ENCODE results near the gene UGT1A10. TPM values are rescaled to one million over a fixed set of nuclear protein-coding genes. Genes with fewer than 3 reads are reported as not detected.

The UGT1A10 gene
- total and polyA plus RNA-seq, 2 of the 13 experiments (the other 11 are each of a cell fraction or from before 2014, with no cell fraction given) = not detected

DNA sequence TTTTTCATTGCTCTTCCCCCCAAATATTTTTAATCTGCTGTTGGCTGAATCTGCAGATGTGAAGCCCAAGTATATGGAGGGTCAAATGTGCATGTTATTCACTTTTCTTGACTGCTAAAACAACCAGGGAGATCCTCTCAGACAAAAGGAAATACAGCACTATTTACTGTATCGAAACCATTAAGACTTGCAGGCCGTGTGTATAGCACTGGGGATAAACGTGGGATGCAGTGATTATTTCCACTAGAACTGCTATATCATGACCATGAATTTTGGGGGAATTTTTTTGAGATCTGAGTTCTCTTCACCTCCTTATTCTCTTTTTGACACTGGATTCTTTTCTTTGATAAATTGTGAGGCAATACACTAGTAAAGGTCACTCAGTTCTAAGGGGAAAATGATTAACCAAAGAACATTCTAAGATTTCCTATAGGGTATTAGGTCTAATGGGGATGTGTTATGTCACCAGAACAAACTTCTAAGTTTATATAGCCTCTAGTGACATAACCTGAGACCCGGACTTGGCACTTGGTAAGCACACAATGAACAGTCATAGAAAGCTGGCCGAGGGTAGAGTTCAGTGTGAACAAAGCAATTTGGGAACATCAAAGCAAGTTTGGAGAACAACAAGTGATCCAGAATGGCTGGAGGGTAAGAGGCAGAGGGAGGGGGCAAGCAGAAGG, 109.0 kb downstream of the UGT1A10 start (continued):
- peak; percentile 94 for TF ChIP-seq PHF21A (CRISPR knock-in tag; IDR thresholded peaks at IDR 0.05)
- TF ChIP-seq, protein P1, sequence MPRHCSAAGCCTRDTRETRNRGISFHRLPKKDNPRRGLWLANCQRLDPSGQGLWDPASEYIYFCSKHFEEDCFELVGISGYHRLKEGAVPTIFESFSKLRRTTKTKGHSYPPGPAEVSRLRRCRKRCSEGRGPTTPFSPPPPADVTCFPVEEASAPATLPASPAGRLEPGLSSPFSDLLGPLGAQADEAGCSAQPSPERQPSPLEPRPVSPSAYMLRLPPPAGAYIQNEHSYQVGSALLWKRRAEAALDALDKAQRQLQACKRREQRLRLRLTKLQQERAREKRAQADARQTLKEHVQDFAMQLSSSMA (CRISPR knock-in tag; IDR thresholded peaks at IDR 0.05) = no peak
- TF ChIP-seq ZNF709 (CRISPR knock-in tag; IDR thresholded peaks at IDR 0.05) = peak; percentile 65; the same call in 1 of the 2 replicates
- no peak for TF ChIP-seq ZNF7 (CRISPR knock-in tag; IDR thresholded peaks at IDR 0.05)
- no peak for TF ChIP-seq FOSL1 (CRISPR knock-in tag; IDR thresholded peaks at IDR 0.05; ENCODE audit: borderline replicate concordance)
- peak; percentile 87 for TF ChIP-seq SAP130 (CRISPR knock-in tag; IDR thresholded peaks at IDR 0.05; ENCODE audit: low read depth)
- TF ChIP-seq, protein P2, sequence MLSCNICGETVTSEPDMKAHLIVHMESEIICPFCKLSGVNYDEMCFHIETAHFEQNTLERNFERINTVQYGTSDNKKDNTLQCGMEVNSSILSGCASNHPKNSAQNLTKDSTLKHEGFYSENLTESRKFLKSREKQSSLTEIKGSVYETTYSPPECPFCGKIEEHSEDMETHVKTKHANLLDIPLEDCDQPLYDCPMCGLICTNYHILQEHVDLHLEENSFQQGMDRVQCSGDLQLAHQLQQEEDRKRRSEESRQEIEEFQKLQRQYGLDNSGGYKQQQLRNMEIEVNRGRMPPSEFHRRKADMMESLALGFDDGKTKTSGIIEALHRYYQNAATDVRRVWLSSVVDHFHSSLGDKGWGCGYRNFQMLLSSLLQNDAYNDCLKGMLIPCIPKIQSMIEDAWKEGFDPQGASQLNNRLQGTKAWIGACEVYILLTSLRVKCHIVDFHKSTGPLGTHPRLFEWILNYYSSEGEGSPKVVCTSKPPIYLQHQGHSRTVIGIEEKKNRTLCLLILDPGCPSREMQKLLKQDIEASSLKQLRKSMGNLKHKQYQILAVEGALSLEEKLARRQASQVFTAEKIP (CRISPR knock-in tag; IDR thresholded peaks at IDR 0.05; ENCODE audit: borderline replicate concordance) = no peak
- TF ChIP-seq, protein P3, sequence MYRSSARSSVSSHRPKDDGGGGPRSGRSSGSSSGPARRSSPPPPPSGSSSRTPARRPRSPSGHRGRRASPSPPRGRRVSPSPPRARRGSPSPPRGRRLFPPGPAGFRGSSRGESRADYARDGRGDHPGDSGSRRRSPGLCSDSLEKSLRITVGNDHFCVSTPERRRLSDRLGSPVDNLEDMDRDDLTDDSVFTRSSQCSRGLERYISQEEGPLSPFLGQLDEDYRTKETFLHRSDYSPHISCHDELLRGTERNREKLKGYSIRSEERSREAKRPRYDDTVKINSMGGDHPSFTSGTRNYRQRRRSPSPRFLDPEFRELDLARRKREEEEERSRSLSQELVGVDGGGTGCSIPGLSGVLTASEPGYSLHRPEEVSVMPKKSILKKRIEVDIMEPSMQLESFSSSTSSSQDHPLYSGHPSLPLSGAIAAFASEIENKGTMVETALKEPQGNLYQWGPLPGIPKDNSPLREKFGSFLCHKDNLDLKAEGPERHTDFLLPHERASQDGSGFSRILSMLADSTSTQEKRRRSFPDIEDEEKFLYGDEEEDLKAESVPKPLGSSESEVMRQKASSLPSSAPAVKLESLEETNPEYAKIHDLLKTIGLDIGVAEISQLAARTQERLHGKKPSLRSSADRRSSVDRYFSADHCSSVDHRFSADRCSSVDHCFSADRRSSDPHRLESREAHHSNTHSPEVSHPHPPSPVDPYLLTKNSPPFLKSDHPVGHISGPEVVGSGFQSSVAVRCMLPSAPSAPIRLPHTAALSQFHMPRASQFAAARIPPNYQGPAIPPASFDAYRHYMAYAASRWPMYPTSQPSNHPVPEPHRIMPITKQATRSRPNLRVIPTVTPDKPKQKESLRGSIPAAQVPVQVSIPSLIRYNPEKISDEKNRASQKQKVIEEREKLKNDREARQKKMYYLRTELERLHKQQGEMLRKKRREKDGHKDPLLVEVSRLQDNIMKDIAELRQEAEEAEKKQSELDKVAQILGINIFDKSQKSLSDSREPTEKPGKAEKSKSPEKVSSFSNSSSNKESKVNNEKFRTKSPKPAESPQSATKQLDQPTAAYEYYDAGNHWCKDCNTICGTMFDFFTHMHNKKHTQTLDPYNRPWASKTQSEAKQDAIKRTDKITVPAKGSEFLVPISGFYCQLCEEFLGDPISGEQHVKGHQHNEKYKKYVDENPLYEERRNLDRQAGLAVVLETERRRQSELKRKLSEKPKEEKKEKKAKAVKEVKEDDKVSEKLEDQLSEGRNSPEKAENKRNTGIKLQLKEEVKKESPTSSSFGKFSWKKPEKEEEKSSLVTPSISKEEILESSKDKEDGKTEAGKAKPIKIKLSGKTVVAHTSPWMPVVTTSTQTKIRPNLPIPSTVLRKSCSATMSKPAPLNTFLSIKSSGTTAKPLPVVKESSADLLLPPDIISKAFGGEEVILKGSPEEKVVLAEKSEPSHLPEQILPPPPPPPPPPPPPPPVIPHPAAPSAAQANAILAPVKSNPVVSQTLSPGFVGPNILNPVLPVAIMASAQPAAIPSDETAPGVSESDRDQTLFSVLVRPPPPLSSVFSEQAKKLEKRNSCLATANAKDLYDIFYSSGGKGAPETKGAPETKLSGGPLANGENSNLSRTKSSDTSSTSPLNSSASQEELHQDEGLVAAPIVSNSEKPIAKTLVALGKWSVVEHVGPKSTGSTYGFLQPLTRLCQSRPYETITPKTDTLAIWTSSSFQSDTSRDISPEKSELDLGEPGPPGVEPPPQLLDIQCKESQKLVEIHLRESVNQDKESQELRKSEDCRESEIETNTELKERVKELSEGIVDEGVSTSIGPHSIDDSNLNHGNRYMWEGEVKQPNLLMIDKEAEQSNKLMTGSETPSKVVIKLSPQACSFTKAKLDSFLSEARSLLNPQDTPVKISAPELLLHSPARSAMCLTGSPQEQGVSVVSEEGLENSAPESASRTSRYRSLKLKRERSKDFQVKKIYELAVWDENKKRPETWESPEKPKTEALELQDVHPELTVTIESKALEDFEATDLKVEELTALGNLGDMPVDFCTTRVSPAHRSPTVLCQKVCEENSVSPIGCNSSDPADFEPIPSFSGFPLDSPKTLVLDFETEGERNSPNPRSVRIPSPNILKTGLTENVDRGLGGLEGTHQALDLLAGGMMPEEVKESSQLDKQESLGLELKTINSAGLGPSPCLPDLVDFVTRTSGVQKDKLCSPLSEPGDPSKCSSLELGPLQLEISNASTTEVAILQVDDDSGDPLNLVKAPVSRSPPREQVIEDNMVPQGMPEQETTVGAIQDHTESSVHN (CRISPR knock-in tag; IDR thresholded peaks at IDR 0.05) = no peak
- TF ChIP-seq CBX5 (CRISPR knock-in tag; IDR thresholded peaks at IDR 0.05; ENCODE audit: borderline replicate concordance) = 0 out of 2 replicates have a peak, but pooled peaks have one; percentile 56
- peak; percentile 91 for TF ChIP-seq FOSL2 (CRISPR knock-in tag; IDR thresholded peaks at IDR 0.05)
- TF ChIP-seq CCAR2 (optimal IDR thresholded peaks at IDR 0.05; ENCODE audit: low read depth, low read length) = no peak
- TF ChIP-seq HNRNPK (IDR thresholded peaks at IDR 0.05; ENCODE audit: low read depth, low read length, poor library complexity, severe bottlenecking) = no peak
- peak; percentile 95 for TF ChIP-seq ARNTL (CRISPR knock-in tag; IDR thresholded peaks at IDR 0.05)
- TF ChIP-seq, protein P4, sequence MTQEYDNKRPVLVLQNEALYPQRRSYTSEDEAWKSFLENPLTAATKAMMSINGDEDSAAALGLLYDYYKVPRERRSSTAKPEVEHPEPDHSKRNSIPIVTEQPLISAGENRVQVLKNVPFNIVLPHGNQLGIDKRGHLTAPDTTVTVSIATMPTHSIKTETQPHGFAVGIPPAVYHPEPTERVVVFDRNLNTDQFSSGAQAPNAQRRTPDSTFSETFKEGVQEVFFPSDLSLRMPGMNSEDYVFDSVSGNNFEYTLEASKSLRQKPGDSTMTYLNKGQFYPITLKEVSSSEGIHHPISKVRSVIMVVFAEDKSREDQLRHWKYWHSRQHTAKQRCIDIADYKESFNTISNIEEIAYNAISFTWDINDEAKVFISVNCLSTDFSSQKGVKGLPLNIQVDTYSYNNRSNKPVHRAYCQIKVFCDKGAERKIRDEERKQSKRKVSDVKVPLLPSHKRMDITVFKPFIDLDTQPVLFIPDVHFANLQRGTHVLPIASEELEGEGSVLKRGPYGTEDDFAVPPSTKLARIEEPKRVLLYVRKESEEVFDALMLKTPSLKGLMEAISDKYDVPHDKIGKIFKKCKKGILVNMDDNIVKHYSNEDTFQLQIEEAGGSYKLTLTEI (CRISPR knock-in tag; conservative IDR thresholded peaks at IDR 0.05) = no peak
- TF ChIP-seq, protein P5, sequence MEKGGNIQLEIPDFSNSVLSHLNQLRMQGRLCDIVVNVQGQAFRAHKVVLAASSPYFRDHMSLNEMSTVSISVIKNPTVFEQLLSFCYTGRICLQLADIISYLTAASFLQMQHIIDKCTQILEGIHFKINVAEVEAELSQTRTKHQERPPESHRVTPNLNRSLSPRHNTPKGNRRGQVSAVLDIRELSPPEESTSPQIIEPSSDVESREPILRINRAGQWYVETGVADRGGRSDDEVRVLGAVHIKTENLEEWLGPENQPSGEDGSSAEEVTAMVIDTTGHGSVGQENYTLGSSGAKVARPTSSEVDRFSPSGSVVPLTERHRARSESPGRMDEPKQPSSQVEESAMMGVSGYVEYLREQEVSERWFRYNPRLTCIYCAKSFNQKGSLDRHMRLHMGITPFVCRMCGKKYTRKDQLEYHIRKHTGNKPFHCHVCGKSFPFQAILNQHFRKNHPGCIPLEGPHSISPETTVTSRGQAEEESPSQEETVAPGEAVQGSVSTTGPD (CRISPR knock-in tag; IDR thresholded peaks at IDR 0.05) = no peak
